ENCODE data around the gene NETO2.
"Not testable (repeated sequence)": the region's sequence is repeated elsewhere in the genome, so short reads cannot be mapped to it uniquely, and the experiment has no call there.

NETO2 gene

DNA sequence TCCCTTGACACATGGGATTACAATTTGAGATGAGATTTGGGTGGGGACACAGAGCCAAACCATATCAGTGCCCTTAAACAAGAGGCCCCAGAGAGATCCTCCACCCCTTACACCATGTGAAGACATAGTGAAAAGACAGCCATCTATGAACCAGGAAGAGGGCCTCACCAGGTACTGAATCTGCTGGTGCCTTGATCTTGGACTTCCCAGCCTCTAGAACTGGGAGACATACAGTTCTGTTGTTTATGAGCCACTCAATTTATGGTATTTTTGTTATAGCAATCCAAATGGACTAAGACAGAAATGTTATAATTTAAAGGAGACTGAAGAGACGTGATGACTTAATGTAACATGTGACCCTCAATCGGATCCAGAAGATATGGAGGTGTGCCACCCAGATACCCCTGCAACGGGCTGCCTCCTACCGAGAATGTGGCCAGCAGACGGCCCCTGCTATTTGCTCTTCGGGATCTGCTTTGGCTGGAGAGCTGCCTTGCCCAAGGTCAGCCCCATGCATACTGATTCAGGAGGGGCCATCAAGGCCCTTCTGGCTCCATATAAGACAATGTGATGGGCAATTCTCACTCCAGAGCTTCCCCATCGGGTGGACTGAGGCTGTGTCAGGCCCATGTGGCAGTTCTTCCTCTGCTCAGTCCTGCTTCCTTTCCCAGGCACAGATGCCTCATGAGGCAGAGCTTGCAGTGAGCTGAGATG is 80.6 kb downstream of the NETO2 start:
- no peak for DNase-seq

DNA sequence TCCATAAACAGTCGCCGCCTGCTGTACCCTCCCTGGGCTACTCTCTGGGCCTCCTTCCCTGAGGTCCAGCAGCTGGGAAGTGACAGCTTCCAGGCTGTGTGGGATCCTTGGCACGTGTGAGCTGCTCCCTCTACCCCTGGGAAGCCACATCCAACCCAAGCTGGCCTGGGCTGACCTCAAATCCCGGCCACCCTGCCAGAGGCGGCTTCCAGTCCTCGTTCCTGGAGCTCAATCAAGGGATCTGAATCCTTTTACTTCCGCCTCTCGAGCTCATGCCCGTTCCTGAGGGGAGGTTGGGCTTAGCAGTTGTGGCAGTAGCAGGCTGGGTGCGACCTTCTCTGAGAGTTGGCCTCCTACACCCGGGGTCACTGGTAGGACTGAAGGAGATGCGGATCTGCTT is 82.5 kb downstream of the NETO2 start:
- DNase-seq, result no peak

GRCh38 chr16:47060596-47060995 is 83.1 kb downstream of the NETO2 start:
- DNase-seq, result no peak

DNA sequence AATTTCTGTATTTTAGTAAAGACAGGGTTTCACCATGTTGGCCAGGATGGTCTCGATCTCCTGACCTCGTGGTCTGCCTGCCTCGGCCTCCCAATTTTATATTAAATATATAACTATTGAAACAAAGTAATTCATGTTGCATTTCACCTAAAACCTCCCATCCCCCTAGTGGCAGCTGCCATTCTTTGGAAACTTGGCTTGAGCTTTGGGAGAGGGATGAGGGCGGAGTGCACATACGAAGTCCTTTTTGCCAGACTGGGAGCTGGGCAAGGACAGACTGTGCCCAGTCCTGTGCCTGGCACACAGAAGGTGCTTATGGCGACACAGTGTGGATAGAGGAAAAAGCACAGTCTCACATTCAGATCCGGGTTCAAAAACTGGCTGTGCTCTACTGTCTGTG is 83.8 kb downstream of the NETO2 start:
- no peak for DNase-seq

DNA sequence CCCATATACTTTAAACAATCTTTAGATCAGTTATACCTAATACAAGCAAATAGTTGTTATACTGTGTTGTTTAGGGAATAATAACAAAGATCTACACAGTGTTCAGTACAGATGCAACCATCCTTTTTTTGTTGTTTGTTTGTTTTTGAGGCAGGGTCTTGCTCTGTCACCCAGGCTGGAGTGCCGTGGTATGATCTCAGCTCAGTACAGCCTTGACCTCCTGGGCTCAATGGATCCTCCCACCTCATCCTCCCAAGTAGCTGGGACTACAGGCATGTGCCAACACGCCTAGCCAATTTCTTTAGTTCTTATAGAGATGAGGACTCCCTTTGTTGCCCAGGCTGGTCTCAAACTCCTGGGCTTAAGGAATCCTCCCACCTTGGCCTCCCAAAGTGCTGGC is 84.6 kb downstream of the NETO2 start:
- DNase-seq, result not testable (repeated sequence)

- no peak for DNase-seq
These were observed 85.3 kb downstream of the NETO2 start for GRCh38 chr16:47058295-47059086.

DNA sequence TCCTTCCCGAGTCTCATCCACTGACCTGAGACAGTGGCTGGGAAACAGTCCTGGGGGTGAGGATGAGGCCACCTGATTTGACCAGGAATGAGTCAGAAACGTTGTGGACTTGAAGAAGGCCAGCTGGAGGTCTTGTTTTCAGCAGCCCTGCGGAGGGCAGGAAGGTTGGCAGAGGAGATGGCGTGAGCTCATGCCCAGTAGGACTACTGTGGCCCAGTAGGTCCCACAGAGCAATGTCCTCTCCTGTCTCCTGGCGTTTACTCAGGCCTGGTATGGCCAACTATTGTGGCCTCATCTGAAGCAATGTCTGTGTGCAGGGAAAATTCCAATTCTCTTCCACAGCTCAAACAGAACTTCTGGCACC is 86.1 kb downstream of the NETO2 start:
- DNase-seq, result no peak

DNA sequence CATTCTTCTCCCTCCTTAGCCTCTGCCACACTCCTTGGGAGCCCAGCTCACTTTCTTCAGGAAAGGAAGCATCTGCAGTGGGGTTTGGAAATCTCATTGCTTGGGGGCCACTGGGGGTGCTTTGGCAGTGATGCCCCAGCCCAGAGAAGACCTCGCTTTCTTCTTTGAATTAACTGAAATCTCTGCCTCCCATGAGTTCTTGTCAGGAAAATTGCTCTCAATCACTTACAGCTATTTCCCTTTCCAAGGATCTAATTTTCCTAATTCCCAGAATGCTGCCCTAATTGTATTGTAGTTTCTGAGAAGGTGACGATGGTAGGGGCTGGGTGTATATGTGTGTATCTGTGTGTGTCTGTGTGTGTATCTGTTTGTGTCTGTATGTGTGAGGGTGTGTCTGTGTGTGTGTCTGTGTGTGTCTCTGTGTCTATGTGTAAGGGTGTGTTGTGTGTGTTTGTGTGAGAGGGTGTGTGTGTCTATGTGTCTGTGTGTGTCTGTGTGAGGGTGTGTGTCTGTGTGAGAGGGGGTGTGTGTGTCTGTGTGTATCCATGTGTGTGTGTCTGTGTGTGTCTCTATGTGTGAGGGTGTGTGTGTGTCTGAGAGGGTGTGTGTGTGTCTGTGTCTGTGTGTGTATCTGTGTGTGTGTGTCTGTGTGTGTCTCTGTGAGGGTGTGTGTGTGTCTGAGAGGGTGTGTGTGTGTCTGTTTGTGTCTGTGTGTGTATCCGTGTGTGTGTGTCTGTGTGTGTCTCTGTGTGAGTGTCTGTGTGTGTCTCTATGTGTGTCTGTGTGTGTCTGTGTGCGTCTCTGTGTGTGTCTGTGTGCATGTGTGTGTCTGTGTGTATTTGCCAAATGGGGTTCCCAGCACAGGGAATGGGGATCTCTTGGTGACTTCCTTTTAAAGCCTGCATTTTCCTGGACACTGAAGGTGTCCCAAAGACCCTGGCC is 86.8 kb downstream of the NETO2 start:
- no peak for DNase-seq

DNA sequence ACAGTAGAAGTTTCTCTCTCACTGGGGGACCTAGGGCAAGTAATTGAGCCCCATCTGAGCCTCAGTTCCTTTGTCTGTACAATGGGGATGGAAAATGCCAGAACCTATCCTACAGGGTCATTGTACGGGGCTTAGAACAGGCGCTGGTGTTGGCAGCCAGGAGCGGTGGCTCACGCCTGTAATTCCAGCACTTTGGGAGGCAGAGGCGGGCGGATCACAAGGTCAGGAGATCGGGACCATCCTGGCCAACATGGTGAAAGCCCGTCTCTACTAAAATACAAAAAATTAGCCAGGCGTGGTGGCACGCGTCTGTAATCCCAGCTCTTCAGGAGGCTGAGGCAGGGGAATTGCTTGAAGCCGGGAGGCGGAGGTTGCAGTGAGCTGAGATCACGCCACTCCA is 87.7 kb downstream of the NETO2 start:
- DNase-seq, result not testable (repeated sequence)

GRCh38 chr16:47055136-47055885 is 88.4 kb downstream of the NETO2 start:
- DNase-seq, result no peak

- DNase-seq, result no peak
These were observed 89.4 kb downstream of the NETO2 start for GRCh38 chr16:47054306-47054705.

GRCh38 chr16:47053895-47054294 is 89.8 kb downstream of the NETO2 start:
- DNase-seq, result no peak

DNA sequence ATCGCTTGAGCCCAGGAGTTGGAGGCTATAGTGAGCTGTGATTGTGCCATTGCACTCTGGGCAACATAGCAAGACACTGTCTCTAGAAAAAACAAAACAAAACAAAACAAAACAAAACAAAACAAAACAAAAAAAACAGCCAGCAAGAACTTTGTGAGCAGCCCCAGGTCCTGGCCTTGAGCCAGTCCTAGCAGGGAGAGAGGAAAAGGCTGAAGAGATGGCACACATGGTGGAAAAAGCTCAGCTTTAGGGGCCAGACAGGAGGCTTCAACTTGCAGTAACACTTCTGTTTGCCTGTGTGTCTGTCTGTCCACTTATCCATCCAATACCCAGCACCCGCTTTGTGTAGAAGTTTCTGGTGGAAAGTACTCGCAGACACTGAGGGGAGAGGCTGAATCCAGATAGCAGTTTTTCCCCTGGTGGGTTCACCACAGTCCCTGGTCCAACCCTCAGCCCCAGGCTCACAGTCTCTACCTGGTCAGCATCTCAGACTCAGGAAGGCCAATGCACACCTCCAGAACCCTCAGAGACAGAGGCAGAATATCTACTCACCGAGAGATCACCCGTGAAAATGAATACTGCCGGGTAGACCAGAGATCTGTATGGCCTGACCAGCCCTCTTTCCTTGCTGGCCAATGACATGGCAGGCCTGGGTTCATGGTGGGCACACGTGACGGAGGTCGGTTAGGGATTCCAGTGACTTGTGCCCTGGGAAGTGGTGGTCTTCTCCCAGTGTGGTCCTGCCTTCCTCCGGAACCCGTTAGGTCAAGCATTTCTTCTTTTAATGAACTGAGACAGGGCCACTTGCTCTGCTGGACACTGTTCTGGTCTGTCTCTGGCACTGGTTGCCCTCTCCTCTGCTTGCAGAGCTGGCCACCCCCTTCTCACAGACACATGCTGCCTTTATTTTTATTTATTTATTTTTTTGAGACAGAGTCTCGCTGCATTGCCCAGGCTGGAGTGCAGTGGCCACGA is 90.8 kb downstream of the NETO2 start:
- DNase-seq, result no peak

- DNase-seq, result no peak
These were observed 92.7 kb downstream of the NETO2 start for GRCh38 chr16:47051031-47051430.

GRCh38 chr16:47049901-47050583 is 93.7 kb downstream of the NETO2 start:
- no peak for DNase-seq

GRCh38 chr16:47047524-47048203 is 96.1 kb downstream of the NETO2 start:
- no peak for DNase-seq

GRCh38 chr16:47046726-47047523 is 96.8 kb downstream of the NETO2 start:
- no peak for DNase-seq

DNA sequence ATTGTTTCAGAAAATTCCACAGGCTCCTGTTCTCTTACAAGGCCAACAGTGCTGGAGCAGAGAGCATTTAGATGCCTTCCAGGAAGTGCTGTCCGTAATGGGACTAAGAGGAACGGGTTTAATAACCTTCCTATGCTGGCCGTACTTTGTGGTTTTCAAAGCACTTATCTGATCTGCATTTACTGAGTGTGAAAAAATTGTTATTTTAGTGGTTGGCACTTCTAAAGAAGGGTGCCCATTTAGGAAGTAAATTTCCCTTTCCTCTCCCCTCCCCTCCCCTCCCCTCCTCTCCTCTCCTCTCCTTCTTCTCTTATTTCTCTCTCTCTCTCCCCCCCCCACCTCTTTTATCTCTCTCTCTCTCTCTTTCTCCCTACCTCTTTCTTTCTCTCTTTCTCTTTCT is 98.3 kb downstream of the NETO2 start:
- DNase-seq, result no peak

DNA sequence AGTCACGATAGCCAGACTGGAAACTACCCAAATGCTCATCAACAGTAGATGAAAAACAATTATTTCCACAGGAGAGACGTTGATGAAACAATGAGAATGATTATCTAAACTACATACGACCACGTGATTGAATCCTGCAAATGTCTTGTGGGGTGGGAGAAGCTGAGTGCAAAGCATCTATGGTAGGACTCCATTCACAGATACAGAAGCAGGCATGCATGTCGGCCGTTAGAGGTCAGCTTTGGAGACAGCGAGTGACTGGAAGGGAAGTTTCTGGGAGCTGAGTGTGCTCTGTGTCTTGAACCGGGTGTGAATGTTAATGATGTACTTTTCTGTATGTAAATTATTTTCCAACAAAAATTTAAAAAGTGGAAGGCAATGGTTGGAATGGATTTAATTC is 98.7 kb downstream of the NETO2 start:
- DNase-seq, result no peak
